Lung (tissue), 12 donors: ENCODE data around the gene RADIL. TPM values are rescaled to one million over a fixed set of nuclear protein-coding genes. Genes with fewer than 3 reads are reported as not detected.

Source experiments
- ATAC-seq: fragments of 200-7000 bp; cut with Tn5 transposase; one replicate; pipeline ENCODE4 v1.9.1; 2020; ENCODE audit warnings: moderate number of reproducible peaks; ENCODE audit not compliant: insufficient read depth, low FRiP score
- DNase-seq, 3 donors: peaks; one replicate each; pipeline ENCODE4 v3.0.0-alpha.2; 2013 to 2017
- H3K27ac ChIP-seq, 2 donors: one replicate each; pipeline ENCODE4 v1.5.1; 2013; ENCODE audit warnings: mild to moderate bottlenecking in 2 of 2, moderate library complexity in 2 of 2, control low read depth in 1 of 2, inconsistent platforms in 1 of 2, low read depth in 1 of 2, low read length in 1 of 2
- H3K27me3 ChIP-seq, 3 donors: one replicate each; pipeline ENCODE4 v1.5.1; 2013; ENCODE audit warnings: low read length in 2 of 3; ENCODE audit not compliant: control insufficient read depth in 3 of 3, insufficient read depth in 3 of 3
- H3K36me3 ChIP-seq, 4 donors: one replicate each; pipeline ENCODE4 v1.5.1; 2013; ENCODE audit warnings: low read length in 4 of 4, mild to moderate bottlenecking in 1 of 4, moderate library complexity in 1 of 4; ENCODE audit not compliant: control insufficient read depth in 4 of 4, insufficient read depth in 4 of 4
- H3K4me1 ChIP-seq, 5 donors: one replicate each; pipeline ENCODE4 v1.5.1; 2013; ENCODE audit warnings: low read length in 5 of 5, mild to moderate bottlenecking in 2 of 5, moderate library complexity in 1 of 5; ENCODE audit not compliant: control insufficient read depth in 5 of 5, insufficient read depth in 5 of 5
- H3K4me3 ChIP-seq: one replicate; pipeline ENCODE4 v1.5.1; 2013; ENCODE audit warnings: mild to moderate bottlenecking, control low read depth, moderate library complexity
- H3K9ac ChIP-seq, 2 donors: one replicate each; pipeline ENCODE4 v1.5.1; 2013; ENCODE audit warnings: low read length in 2 of 2, control low read depth in 1 of 2; ENCODE audit not compliant: insufficient read depth in 1 of 2
- H3K9me3 ChIP-seq, 4 donors: one replicate each; pipeline ENCODE4 v1.5.1; 2013; ENCODE audit warnings: low read length in 3 of 4, mild to moderate bottlenecking in 1 of 4, moderate library complexity in 1 of 4; ENCODE audit not compliant: control insufficient read depth in 4 of 4, insufficient read depth in 3 of 4
- WGBS, 2 donors: extraction: QIAGEN DNeasy Blood & Tissue Kit; methylation state at CpG; one replicate each; pipeline ENCODE4 v1.1.7; 2013; 5-methylcytosine and 5-hydroxymethylcytosine counted together
- polyA plus RNA-seq, 2 donors: library from polyadenylated mRNA; stranded (reverse); fragments of 200-250 nt; gene quantifications; one replicate each; pipeline ENCODE4 v1.2.1, GENCODE V29; 2013
- total RNA-seq, 2 donors: library from RNA; depleted of rRNA in 1 of 2; stranded (reverse); fragments of >200 nt in 1 of 2; gene quantifications; one replicate each; pipeline ENCODE4 v1.2.1, GENCODE V29; 2014 to 2021
- TF ChIP-seq, protein P1 (sequence below): IDR thresholded peaks from 2 replicates; pipeline ENCODE4 v1.5.1; 2012; ENCODE audit warnings: mild to moderate bottlenecking; ENCODE audit errors: control extremely low read depth, extremely low read depth
- donor health status: control.
- donor health status: control.
- donor health status: Bipolar disorder and iron deficiency.
- donor health status: healthy.
- donor health status: DM: yes; HTN: yes; CAD: no.

The RADIL gene
- total and polyA plus RNA-seq, 4 donors: 3.7 to 9.3 (median 6.3) TPM

DNA sequence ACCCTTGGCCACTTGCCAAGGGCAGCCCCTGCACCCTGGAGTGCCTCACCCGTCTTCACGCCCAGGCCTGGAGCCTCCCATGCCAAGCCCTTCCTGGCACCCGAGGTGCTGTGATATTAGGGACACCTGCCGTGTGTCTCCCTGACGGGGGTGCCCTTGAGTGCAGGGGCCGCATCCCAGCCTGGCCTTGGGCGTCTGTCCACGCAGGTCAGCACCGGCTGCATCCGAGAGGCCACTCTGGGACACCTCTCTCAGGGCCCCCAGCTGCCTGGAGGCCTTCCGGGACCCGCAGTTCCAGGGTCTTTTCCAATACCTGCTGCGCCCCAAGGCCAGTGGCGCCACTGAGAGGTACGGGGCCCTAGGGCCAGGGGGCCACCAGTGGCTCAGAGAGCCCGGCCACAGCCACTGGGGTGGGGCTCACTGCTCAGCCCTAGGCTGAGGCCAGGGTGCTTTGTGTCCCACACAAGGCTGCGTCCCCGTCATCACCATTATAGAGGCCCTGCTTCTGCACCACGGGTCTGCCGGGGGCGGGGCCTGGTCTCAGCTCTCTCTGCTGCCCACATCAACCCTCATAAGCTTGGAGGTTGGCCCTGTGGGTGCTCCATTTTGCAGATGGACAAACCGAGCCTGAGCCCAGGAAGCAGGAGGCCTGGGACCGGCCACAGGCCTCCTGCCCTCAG is 95.4 kb downstream of the RADIL start:
- no peaks in the 10 kb centered on the region for H3K27me3 ChIP-seq
- H3K9me3 ChIP-seq: no peaks in the 10 kb centered on the region
- DNase-seq (no peak), ATAC-seq (no peak)
- 91 to 93% methylated on average over 23 of the region's 23 CpGs for WGBS, 2 donors
- no peak overlapping the region for H3K4me3 ChIP-seq
- TF ChIP-seq, protein P1, sequence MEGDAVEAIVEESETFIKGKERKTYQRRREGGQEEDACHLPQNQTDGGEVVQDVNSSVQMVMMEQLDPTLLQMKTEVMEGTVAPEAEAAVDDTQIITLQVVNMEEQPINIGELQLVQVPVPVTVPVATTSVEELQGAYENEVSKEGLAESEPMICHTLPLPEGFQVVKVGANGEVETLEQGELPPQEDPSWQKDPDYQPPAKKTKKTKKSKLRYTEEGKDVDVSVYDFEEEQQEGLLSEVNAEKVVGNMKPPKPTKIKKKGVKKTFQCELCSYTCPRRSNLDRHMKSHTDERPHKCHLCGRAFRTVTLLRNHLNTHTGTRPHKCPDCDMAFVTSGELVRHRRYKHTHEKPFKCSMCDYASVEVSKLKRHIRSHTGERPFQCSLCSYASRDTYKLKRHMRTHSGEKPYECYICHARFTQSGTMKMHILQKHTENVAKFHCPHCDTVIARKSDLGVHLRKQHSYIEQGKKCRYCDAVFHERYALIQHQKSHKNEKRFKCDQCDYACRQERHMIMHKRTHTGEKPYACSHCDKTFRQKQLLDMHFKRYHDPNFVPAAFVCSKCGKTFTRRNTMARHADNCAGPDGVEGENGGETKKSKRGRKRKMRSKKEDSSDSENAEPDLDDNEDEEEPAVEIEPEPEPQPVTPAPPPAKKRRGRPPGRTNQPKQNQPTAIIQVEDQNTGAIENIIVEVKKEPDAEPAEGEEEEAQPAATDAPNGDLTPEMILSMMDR: no peak
- H3K9ac ChIP-seq: no peak overlapping the region
- H3K27ac ChIP-seq: no peak overlapping the region
- H3K36me3 ChIP-seq: peaks cover 4 to 87% (median 17%) of the 10 kb centered on the region in 4 donors
- peaks cover 0 to 7% (median 0%) of the 10 kb centered on the region in 5 donors for H3K4me1 ChIP-seq

DNA sequence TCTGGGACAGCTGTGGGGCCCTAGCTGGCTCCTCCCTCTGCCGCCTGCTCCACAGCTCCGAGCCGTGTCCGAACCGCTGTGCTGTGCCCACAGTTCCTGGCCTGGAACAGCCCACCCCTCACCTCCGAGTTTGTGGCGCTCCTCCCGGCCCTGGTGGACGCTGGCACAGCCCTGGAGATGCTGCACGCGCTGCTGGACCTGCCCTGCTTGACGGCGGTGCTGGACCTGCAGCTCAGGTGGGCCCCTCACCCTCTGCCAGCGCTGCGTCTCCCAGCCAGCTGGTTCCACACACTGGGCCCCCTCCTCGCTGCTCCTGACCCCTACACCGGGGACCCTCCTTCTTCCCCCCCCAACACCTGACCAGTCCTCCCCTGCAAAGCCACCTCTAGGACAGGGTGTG is 96.0 kb downstream of the RADIL start:
- H3K36me3 ChIP-seq: peaks cover 4 to 91% (median 18%) of the 10 kb centered on the region in 4 donors
- 90 to 95% methylated on average over 17 of the region's 17 CpGs for WGBS, 2 donors
- H3K4me1 ChIP-seq: peaks cover 0 to 2% (median 0%) of the 10 kb centered on the region in 5 donors
- DNase-seq (no peak), ATAC-seq (no peak)
- H3K4me3 ChIP-seq: no peak overlapping the region
- no peak overlapping the region for H3K27ac ChIP-seq
- no peaks in the 10 kb centered on the region for H3K27me3 ChIP-seq
- no peaks in the 10 kb centered on the region for H3K9me3 ChIP-seq
- no peak overlapping the region for H3K9ac ChIP-seq
- TF ChIP-seq, protein P1: no peak

DNA sequence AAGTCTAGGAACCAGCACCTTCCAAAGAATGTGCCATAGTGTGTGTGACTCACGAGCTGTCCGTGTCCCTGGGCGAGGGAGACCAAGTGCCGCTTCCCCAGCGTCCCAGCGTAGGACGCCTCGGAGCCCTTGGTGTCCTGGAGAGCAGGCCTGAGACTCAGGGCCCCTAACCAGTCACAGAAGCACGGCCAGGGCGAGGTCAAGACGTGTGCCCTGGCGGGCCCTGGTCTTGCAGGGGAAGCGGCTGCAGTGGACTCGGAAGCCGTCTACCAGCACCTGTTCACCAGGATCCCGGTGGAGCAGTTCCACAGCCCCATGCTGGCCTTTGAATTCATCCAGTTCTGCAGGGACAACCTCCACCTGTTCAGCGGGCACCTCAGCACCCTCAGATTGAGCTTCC is 97.5 kb downstream of the RADIL start:
- Histone ChIP-seq H3K4me1 (no peaks in the 10 kb centered on the region), H3K27me3 (no peaks in the 10 kb centered on the region), H3K36me3 (peaks cover 4 to 95% (median 19%) of the 10 kb centered on the region in 4 donors), H3K27ac (no peak overlapping the region), H3K4me3 (no peak overlapping the region), H3K9ac (no peak overlapping the region), H3K9me3 (no peaks in the 10 kb centered on the region)
- TF ChIP-seq, protein P1: no peak
- 96% methylated on average over 17 of the region's 17 CpGs for WGBS, 2 donors
- no peak for ATAC-seq
- no peak for DNase-seq
